T-helper 9 cell (primary cell): ENCODE measurements around the gene SLC19A1.

Experiments used
- DNase-seq: peaks from one replicate; pipeline ENCODE4 v3.0.0-alpha.2; 2020

Gene SLC19A1

DNA sequence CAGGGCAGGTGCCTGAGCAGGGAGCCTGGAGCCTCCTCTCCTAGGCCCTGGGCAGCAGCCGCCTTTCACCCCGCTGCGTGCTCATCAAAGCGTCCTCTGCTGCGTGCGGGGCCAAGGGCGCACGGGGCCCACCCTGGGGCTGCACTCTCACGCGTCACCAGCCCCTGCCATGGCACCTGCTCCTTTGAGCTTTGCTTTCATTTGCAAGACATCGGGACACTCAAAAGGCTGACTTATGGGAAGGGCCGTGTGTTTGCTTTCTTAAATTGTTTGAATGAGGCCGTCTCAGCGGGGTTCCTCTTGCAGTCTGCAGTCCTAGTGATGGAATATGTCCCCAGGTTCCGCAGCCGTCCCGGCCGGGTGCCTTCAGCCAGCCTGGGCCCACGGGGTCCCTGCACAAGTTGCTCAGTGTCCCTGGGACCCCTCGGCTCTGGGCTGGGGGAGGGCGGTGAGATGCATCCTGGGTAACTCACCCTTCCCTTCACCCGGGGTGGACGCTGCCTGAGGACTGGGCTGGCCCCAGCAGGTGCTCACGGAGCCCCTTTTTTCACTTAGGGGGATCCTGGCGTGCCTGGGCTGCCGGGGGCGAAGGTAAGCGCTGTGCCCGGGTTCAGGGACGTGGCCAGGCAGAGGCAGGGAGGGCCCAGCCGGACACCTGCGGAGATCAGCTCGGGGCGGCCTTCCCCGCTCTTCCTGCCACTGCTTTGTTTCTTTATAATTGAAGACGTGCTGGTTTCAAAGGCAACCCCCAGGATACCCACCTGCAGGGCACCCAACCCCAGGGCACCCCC, 53.1 kb downstream of the SLC19A1 start:
- DNase-seq = no peak

DNA sequence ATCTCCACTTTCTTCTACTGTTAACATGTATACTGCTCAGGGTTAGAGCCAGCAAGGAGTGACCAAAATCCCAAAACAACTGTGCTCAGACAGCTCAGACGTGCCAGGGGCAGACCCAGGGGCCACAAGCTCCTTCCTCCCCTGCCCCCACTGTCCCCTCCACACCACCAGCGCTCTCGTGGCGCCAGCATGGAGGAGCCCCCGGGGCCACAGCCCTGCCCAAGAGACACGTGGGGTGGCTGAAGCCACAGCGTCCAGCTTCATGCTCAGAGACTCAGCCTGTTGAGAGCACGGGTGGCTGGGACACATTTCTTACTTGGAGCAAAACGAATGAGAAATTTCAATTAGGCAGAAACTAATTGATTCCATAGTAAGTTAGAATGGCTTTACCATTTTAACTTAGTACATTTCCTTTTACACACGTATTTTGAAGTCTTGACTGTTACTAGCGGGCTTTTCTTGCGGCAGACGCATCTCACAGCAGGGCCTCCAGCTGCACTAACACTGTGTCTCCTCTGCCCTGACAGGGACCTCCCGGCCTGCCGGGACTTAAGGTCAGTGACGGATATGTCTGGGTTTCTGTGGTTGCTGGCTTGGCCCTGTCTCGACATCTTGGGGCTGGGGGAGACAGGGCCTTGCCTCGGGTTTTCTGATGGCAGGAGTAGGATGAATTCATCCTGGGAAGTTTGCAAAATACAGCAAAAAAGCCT, 54.2 kb downstream of the SLC19A1 start:
- DNase-seq = no peak

DNA sequence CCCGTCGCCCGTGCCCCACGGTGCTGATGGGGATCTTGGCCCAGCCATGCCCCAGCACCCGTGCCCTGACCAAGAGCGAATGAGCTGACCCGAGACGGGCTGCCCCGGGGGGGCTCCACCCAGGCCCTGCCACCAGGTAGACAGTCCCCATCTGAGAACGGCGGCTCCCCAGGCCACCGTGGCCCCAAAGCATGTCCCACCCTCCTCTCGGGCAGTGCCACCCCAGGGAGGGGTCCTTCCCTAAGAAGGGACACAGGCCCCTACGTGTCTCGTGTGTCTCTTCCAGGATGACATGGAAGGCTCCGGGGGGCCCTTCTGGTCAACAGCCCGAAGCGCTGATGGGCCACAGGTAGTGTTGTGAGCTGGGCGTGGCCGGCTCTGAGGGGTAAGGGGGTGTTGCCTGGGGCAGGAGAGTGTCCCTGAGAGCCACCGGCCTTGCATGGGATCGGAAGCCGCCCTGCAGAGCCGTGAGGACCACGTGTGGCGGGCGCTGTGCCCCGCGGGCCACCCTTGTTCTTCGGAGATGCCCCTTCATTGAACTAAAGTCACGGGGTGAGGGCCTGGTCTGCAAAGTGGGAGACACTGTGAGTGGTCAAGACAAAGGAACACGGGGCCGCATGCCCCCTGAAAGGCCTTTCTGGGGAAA, 55.0 kb downstream of the SLC19A1 start:
- no peak for DNase-seq

DNA sequence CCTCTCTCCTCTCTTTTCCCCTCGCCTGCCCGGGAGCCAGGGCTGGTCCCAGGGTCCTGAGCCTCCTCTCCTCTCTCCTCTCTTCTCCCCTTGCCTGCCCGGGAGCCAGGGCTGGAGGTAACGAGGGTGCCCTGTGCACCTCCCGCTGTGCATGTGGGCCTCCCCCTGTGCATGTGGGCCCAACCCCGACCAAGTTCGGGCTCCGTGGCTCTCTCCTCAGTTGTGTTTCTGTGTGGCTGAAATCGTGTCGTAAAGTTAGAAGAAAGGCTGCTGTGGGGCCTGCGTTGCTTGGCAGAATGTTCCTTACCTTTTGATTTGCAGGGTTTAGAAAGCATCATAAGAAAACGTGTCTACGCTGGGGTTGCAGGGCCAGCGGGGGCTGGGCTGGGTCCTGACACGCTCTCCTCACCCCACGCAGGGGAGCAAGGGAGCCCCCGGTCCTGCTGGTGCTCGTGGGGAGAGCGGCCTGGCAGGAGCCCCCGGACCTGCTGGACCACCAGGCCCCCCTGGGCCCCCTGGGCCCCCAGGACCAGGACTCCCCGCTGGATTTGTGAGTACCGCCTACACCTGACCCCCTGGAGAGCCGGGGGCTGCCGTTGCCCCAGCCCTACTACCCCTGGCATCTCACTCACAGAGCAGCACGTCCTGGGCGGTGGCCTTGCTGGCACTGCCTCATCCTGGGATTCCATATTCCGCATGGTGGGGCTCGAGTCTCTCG, 55.6 kb downstream of the SLC19A1 start:
- no peak for DNase-seq

- DNase-seq = no peak
These were observed 56.4 kb downstream of the SLC19A1 start for GRCh38 chr21:45485686-45486442.

- no peak for DNase-seq
These were observed 57.9 kb downstream of the SLC19A1 start for GRCh38 chr21:45484318-45484717.

DNA sequence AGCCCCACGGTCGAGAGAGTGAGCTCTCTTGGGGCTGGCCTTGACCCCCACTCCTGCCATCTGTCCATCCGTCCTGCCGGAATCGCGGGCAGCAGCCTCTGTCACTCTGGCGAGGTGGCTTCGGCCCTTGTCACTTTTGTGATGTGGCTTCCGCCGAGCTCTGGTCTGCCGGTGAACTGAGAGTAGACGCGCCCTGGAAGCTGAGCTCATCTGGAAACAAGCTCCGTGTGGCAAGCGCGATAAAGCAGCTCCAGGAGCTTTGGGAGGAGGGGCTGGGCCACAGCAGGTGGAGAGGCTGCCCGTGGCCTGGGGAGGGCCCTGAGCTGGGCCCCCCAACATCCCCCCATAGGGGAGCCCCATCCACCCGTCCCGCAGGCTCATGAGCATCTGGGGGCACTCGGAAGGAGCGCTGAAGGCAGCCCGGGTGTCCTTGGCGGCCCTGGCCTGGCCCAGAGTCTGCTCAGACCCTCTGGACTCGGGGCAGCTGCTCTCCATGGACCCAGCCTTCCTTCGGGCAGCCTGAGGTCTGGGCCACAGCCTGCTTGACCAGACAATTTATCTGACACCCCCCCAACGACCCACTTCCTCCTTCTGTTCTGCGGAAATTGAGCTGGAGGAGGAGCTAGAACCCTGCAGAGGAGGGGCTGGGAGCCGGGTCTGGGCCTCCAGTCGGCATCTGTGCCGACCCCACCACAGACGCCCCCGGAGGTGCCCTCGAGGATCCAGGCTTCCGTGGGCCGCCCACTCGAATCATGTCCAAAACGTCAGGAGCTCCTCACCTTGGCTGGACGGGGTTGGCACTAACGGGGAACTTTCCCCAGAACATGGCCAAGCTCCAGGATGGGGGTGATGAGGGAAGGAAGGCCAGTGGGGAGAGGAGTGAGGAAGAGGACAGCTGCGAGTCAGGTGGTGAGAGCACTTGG, 59.1 kb downstream of the SLC19A1 start:
- no peak for DNase-seq

GRCh38 chr21:45481977-45482898, 60.0 kb downstream of the SLC19A1 start:
- no peak for DNase-seq

GRCh38 chr21:45481566-45481965, 60.7 kb downstream of the SLC19A1 start:
- no peak for DNase-seq

DNA sequence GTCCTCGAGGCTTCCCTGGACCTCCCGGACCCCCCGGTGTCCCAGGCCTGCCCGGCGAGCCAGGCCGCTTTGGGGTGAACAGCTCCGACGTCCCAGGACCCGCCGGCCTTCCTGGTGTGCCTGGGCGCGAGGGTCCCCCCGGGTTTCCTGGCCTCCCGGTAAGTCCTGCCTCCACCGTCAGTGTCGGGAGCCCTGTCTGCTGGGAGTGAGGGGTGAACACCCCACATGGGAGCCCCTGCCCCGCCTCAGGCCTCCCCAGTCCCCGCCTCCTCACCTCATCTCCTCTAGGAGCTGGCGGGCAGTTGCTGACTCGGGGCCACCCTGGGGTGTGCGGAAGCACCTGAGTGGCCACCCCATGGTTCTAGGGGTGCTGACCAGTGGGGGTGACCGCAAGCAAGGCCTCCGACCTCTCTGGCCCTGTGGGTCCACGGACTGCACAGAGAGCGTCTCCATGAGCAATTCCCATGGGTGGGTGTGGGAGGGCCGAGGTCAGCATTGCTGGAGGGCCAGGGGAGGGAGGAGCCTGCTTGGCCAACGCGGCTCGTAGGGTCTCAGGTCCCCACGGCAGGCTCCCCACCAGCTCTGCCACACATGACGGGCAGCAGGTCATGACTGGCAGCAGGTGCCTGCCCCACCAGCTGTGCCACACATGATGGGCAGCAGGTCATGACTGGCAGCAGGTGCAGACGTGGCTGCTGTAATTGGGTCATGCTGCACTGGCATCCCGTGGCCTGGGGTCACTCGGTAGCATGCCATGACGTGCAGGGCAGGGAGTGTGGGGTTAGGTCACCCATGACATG, 61.3 kb downstream of the SLC19A1 start:
- DNase-seq = no peak

DNA sequence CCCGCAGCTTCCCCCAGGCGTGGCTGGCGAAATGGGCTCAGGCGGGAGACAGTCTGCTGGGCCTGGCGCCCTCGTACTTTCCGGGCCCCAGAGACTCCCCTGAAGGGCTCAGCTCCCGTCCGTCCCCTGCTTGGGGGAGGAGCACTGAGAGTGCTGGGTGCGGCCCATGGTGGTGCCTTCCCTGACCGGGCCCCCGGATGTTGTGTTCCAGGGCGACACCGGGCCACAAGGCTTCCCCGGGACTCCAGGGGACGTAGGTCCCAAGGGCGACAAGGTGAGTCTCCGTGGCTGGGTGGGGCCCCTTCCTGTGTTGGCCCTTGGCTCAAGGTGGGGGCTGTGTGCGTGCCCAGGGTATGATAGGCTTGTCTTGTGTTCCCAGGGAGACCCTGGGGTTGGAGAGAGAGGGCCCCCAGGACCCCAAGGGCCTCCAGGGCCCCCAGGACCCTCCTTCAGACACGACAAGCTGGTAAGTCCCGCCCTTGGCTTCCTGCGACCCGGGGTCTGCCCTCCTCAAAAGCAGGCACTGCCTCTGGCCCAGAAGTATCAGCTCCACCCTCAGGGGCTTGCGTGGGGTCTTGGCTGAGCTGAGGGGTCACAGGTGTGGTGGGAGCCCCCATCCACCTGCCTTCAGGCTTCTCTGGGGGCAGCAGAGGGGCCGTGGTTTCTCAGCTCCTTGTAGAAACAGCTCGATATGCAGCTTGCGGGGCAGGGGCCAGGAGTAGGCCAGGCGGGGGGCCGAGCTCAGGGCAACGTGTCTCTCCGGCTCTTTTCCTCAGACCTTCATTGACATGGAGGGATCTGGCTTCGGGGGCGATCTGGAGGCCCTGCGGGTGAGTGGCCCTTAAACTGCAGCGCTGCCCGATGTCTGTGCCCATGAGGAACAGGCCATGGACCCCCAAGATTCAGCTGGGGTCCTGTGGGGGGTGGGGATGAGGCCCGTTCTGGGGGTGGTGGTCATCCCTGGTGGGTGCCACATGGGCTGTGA, 62.3 kb downstream of the SLC19A1 start:
- no peak for DNase-seq

GRCh38 chr21:45478816-45479669, 63.2 kb downstream of the SLC19A1 start:
- no peak for DNase-seq

DNA sequence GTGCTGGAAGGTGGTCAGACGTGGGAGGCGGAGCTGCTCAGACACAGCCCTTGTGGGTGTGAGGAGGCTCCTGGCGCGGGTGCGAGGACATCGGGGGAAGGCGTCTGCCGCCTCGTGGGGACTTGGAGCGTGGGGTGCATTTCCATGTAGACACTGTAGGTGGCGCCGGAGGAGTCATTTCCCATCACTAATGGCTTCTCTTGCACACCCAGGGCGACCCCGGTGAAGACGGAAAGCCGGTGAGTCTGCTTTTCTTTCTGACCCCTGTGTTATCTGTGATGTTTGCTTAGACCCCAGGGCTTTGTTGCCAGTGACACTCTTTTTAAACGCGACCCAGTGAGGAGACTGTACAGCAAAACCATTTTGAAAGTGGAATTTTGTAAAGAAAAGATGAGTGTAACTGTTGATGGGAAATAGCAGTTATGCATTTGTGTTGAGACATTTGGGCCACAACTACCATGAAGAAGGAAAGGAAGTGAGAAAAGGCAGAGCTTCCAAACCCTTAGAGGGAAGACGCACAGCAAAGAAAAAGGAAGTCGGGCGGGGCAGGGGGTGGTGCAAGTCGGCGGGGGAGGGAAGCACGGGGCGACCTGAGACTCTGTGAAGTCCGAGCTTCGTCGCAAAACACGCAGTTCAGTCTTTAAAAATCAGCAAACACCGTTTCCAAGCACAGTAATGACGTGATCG, 64.0 kb downstream of the SLC19A1 start:
- peak; percentile 69 for DNase-seq

- no peak for DNase-seq
These were observed 64.8 kb downstream of the SLC19A1 start for GRCh38 chr21:45477176-45478114.

DNA sequence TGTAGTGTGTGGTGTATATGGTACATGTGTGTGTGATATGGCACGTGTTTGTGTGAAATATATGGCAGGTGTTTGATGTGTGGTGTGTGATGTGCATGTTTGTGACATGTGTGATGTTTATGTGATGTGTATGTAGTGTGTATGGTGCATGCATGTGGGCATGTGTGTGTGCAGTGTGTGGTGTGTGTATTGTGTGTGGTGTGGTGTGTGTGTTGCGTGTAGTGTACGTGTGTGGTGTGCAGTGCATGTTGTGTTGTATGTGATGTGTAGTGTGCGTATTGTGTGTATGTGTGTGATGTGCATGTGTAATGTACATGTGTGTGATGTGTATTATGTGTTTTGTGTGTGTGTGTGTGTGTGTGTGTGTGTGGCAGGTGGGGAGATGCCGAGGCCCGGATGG, 65.7 kb downstream of the SLC19A1 start:
- no peak for DNase-seq
